IPS-11a (cell line): ENCODE data around the gene PLD3.

Experiments used
- H3K4me3 ChIP-seq: one replicate; pipeline ENCODE4 v1.5.1; 2013; ENCODE audit warnings: low read depth, low read length, control low read depth

PLD3 gene

DNA sequence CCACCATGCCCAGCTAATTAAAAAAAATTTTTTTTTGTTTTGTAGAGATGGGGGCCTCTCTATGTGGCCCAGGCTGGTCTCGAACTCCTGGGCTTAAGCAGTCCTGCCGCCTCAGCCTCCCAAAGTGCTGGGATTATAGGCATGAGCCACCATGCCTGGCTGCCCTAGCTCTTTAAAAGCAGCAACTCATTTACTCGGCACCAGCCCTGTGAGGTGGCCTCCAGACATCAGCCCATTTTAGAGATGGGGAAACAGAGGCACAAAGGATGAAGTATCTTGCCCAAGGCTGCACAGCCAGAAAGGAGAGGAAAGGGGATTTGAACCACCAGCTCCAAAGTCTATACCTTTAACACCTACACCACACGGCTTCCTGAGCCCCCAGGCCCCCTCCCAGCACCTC, 64.4 kb downstream of the PLD3 start:
- H3K4me3 ChIP-seq, result no peak overlapping the region

DNA sequence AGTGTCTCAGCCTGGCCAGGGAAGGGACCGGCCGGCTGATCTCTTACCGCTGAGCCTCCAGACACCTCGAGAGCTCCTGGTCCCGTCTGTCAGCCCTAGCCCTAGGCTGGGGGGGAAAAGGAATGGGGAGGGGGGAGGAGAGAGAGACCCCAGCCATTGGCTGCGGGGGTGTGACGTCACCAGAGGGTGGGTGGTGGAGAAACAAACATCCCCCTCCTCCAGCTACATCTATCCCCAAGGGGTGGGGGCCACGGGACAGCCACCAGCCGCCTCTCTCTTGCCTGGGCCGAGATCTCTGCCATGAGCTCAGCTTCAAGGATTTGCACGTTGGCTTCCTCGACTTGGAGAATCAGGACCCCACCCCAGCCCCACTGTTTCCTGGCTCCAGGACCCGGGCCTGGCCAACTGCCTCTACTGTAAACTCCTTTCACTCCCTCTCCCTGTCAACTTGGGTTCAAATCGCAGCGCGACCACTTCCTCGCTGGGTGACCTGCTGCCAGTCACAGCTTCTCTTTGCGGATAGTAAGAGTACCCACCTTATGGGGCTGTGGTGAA, 64.9 kb downstream of the PLD3 start, which contains the start of gene PRX:
Gene PRX (minus strand): TSS at position 88 of the 555 bp plus-strand sequence. CDS start 5,446 bp downstream, outside the sequence.
- H3K4me3 ChIP-seq, result no peak within 1 kb of the TSS

DNA sequence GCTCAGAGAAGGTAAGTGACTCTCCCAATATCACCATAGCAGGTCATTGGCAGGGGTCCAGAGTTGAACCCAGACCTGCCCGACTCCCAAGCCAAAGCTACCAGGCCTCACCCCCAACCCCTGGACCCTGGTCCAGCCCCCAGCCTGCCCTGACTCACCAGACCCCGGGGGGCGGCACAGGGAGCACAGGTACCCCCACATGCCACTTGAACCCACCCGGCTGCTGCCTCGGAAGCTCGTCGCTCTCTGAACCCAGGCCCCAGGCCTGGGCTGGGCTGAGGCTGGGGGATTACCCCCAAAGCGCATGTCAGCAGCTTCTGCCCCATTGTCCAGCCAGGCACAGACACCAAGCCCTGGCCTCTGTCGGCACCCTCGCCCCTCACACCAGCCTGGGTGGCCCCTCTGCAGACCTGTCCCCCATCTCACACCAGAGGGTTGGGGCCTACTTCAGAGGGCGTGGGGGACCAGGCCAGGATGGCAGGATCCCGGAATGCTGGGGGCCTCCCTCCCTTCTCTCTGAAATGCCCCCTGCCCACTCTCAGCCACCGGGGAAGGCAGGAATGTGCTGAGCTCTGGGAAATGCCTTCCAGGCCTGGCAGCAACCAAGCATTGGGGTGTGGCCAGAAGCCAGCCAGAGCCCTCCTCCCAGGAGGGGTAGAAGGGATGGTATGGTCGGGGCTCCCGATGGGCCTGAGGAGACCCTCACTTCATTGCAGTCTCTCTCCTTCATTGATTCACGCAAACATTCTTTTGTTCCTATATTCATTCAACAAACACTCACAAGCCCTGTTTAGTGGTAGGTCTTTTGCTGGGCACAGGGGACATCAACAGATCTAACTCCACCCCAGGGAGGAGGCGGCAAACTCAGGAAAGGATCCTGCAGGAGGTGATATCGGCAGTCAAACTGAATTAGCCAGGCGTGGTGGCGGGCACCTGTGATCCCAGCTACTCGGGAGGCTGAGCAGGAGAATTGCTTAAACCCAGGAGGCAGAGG, 66.3 kb downstream of the PLD3 start:
- no peak overlapping the region for H3K4me3 ChIP-seq

DNA sequence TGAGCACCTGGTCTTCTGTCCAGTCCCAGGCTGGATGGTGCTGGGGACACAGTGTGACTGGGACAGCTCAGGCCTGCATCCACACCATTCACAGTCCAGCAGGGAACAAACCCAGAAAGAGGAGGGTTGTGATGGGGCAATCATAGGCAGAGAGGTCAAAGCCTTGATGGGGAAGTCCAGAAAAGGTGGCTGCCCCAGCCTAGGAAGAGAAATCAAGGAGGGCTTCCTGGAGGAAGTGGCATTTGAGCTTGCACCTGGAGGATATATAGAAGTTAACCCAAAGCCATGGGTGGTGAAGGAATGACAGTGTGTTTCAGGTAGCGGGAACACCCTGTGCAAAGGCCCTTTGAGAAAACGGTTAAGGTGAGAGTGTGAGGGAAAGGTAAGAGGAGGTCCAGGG, 67.3 kb downstream of the PLD3 start:
- H3K4me3 ChIP-seq, result no peak overlapping the region

GRCh38 chr19:40416918-40417642, 68.6 kb downstream of the PLD3 start:
- no peak overlapping the region for H3K4me3 ChIP-seq

GRCh38 chr19:40417643-40417981, 69.1 kb downstream of the PLD3 start:
- H3K4me3 ChIP-seq, result no peak overlapping the region

DNA sequence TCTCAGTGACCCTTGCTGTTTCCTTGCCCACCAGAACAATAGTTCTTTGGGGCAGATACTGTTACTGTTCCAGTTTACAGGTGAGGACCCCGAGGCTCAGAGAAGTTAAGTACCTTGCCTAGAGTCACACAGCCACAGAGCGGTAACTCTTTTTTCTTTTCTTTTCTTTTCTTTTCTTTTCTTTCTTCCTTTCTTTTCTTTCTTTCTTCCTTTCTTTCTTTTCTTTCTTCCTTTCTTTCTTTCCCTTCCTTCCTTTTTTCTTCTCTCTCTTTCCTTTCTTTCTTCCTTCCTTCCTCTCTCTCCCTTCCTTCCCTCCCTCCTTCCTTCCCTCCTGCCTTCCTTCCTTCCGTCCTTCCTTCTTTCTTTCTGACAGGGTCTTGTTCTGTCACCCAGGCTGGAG, 69.5 kb downstream of the PLD3 start:
- H3K4me3 ChIP-seq, result no peak overlapping the region

DNA sequence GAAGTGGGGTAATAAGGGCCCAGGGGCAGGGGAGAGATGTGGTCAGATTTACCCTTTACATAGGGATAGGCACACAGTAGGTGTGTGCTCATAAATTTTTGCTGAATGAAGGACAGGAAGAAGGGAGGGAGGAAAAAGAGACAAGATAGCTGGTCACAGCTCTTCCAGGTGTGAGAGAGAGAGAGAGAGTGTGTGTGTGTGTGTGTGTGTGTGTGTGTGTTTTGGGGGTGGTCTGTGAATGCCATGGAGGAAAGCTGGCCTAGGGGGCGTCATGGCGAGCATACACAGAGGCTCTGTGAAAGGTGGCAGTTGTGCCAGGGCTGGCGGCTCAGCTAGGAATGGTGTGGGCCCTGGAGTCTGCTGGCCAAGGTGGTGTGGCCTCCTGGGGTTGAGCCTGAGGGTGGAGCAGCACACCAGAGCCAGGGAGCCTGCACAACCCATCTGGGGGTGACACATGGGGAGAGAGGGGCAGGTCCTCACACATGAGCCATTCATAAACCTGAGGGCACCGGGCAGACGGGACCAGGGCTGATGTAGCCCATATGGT, 70.6 kb downstream of the PLD3 start:
- H3K4me3 ChIP-seq, result no peak overlapping the region

- H3K4me3 ChIP-seq, result no peak overlapping the region
These were observed 71.3 kb downstream of the PLD3 start for GRCh38 chr19:40419780-40420179.

- peak overlapping the region; percentile 54 for H3K4me3 ChIP-seq
These were observed 71.9 kb downstream of the PLD3 start for GRCh38 chr19:40420451-40420765.

DNA sequence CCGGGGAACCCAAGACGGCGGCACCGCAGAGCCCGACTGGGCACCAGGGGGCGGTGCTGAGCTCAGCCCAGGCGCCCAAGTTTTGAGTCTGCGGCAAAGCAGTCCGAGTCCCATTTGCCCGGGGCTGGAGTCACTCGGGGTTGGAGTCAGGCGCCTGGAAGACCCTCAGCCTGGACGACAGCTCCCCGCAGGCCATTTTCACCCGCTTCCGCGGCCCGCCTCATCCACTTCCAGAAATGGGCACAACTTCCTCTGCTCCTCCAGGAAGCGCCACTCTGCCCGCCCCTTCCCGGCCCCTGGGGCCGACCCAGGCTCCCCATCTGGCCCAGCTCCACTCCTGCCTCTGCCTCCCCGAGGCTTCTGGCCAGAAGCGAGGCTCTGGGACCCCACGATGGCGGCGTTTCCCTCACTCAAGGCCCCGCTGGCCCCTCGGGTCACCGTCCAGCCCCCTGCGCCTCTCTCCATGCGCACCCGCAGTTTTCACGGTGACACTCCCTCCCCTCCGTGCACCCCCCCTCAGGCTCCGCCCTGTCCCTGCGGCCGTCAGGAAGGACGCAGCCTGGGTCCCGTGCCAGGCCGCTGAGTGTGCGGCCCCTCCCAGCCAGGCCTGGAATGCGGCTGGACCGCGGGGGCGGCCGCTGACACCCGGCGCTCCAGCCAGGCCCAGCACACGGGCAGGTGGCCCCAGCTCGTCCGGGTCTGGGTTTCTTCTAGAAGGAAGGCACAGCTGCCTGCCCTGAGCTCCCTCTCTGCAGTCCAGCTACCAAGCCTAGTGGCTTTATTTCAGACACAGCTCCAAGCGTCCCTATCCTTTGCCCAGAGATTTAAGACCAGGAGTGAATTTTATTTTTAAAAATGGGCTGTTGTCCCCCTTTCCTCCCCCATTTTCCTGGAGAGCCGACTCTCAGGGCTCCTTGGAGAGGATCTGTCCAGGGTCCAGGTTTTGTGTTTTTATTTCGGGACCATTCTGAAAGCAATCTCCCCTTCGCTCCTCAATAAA, 72.6 kb downstream of the PLD3 start:
- H3K4me3 ChIP-seq, result peak overlapping the region; percentile 54

- H3K4me3 ChIP-seq, result no peak overlapping the region
These were observed 73.7 kb downstream of the PLD3 start for GRCh38 chr19:40421993-40422747.

- H3K4me3 ChIP-seq, result no peak overlapping the region
These were observed 74.5 kb downstream of the PLD3 start for GRCh38 chr19:40422748-40423566.

GRCh38 chr19:40423938-40424337, 75.4 kb downstream of the PLD3 start:
- H3K4me3 ChIP-seq, result no peak overlapping the region

GRCh38 chr19:40424637-40425449, 76.3 kb downstream of the PLD3 start:
- H3K4me3 ChIP-seq, result peak overlapping the region; percentile 77

- H3K4me3 ChIP-seq, result peak within 1 kb of the TSS; percentile 77
These were observed 77.2 kb downstream of the PLD3 start, which contains the start of gene SERTAD1 for GRCh38 chr19:40425450-40426287. TSS of gene SERTAD1 (minus strand) at chr19:40425992. CDS start at chr19:40423546, 2,446 bp downstream.
